Activated CD8-positive, alpha-beta T cell treated with anti-CD3 and anti-CD28 coated beads for 36 hours (primary cell): ENCODE measurements around the gene ELP4. TPM values are rescaled to one million over a fixed set of nuclear protein-coding genes. Genes with fewer than 3 reads are reported as not detected.
A peak's percentile ranks its signal among the peaks of the same experiment; 100 is the strongest.

Experiments
- ATAC-seq: fragments of 200-7000 bp; cut with Tn5 transposase; one replicate; pipeline ENCODE4 v1.10.0; 2021; ENCODE audit warnings: mild to moderate bottlenecking, moderate library complexity
- CTCF ChIA-PET: fragments of 350-600 bp; sonication (Branson Sonifier 250); formaldehyde crosslinking; loops from one replicate; lab custom pipeline; 2021; ENCODE audit warnings: antibody characterized with exemption; lab: Charles Lee
- POLR2A ChIA-PET: fragments of 350-600 bp; sonication (Branson Sonifier 250); formaldehyde crosslinking; loops from one replicate; lab custom pipeline; 2021; ENCODE audit warnings: antibody characterized with exemption; lab: Charles Lee
- DNase-seq: peaks from one replicate; pipeline ENCODE4 v3.0.0-alpha.2; 2020
- H3K27ac Mint-ChIP-seq: one replicate; pipeline ENCODE4 v1.8.0; 2021; ENCODE audit warnings: mild to moderate bottlenecking, mixed read lengths
- H3K27me3 Mint-ChIP-seq: one replicate; pipeline ENCODE4 v1.8.0; 2021; ENCODE audit warnings: mixed read lengths
- H3K36me3 Mint-ChIP-seq: one replicate; pipeline ENCODE4 v1.8.0; 2021; ENCODE audit warnings: low read depth, mixed read lengths
- H3K4me1 Mint-ChIP-seq: one replicate; pipeline ENCODE4 v1.8.0; 2021; ENCODE audit warnings: low read depth, mixed read lengths
- H3K4me3 Mint-ChIP-seq: one replicate; pipeline ENCODE4 v1.8.0; 2021; ENCODE audit warnings: mild to moderate bottlenecking, moderate library complexity, mixed read lengths
- H3K9me3 Mint-ChIP-seq: one replicate; pipeline ENCODE4 v1.8.0; 2021; ENCODE audit warnings: mixed read lengths
- intact Hi-C: fragments of 100-400 bp; cut with micrococcal nuclease; formaldehyde crosslinking; loops from one replicate; pipeline ENCODE4 v1.10.0; 2022
- total RNA-seq, 2 experiments: library from RNA; stranded (reverse); gene quantifications; one replicate each; pipeline ENCODE4 v1.2.3, GENCODE V29; 2021
- TF ChIP-seq, protein P1 (sequence below): fragments of 200-600 bp; IDR thresholded peaks from one replicate; pipeline ENCODE4 v1.8.0; 2022; ENCODE audit warnings: antibody characterized with exemption, mild to moderate bottlenecking

ELP4 gene
- total RNA-seq: 10 to 100 TPM; 21.1 to 21.6 TPM

GRCh38 chr11:31509429-31510345 lies at the start of gene ELP4, which contains the start of gene IMMP1L:
TSS of gene ELP4 (plus strand) at chr11:31509767. CDS start at chr11:31509785, 18 bp downstream.
TSS of gene IMMP1L (minus strand) at chr11:31509622. CDS start at chr11:31463276, 46,346 bp downstream.
- intact Hi-C loops: no loop called here
- ChIA-PET CTCF (no interaction called here), POLR2A (no interaction called here)
- Mint-ChIP-seq H3K36me3 (peaks cover 10% of the 10 kb centered on the region), H3K27ac (peak within 1 kb of the TSS; percentile 96), H3K4me3 (peak within 1 kb of the TSS; percentile 99), H3K9me3 (no peaks in the 10 kb centered on the region), H3K4me1 (peaks cover 37% of the 10 kb centered on the region), H3K27me3 (no peaks in the 10 kb centered on the region)
- DNase-seq (peak; percentile 98), ATAC-seq (peak; percentile 99)
- TF ChIP-seq, protein P1, sequence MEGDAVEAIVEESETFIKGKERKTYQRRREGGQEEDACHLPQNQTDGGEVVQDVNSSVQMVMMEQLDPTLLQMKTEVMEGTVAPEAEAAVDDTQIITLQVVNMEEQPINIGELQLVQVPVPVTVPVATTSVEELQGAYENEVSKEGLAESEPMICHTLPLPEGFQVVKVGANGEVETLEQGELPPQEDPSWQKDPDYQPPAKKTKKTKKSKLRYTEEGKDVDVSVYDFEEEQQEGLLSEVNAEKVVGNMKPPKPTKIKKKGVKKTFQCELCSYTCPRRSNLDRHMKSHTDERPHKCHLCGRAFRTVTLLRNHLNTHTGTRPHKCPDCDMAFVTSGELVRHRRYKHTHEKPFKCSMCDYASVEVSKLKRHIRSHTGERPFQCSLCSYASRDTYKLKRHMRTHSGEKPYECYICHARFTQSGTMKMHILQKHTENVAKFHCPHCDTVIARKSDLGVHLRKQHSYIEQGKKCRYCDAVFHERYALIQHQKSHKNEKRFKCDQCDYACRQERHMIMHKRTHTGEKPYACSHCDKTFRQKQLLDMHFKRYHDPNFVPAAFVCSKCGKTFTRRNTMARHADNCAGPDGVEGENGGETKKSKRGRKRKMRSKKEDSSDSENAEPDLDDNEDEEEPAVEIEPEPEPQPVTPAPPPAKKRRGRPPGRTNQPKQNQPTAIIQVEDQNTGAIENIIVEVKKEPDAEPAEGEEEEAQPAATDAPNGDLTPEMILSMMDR: no peak

- intact Hi-C loops: no loop called here
- TF ChIP-seq, protein P1: no peak
- Mint-ChIP-seq H3K27ac (no peak overlapping the region), H3K4me1 (peaks cover 5% of the 10 kb centered on the region), H3K36me3 (peaks cover 44% of the 10 kb centered on the region), H3K27me3 (no peaks in the 10 kb centered on the region), H3K9me3 (peaks cover 15% of the 10 kb centered on the region), H3K4me3 (no peak overlapping the region)
- ATAC-seq: no peak
- no peak for DNase-seq
- ChIA-PET POLR2A (no interaction called here), CTCF (no interaction called here)
Measured at GRCh38 chr11:31464436-31464835, 45.1 kb upstream of the ELP4 start.

DNA sequence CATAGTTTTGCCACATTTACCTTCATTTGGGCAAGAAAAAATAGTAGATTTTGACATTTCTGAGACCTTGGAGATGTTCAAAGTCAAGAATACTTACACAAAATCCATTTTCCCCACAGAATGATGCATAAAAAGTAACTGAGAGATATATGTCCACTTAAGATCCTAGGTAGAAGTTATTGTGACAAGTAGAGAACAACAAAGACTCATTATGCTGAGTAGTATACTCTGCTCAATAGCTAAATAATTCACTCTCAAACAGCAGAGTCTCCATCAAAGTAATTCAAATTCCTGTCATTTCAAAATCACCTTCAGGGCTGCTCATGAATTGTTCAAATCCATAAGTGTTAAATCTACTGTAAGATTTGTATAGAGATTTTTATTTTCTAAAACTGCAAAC lies 35.5 kb upstream of the ELP4 start:
- intact Hi-C loops: no loop called here
- peaks cover 15% of the 10 kb centered on the region for H3K36me3 Mint-ChIP-seq
- ChIA-PET CTCF (no interaction called here), POLR2A (no interaction called here)
- no peak for ATAC-seq
- no peak overlapping the region for H3K4me3 Mint-ChIP-seq
- H3K9me3 Mint-ChIP-seq: no peaks in the 10 kb centered on the region
- no peaks in the 10 kb centered on the region for H3K27me3 Mint-ChIP-seq
- TF ChIP-seq, protein P1: no peak
- DNase-seq: no peak
- H3K4me1 Mint-ChIP-seq: peaks cover 4% of the 10 kb centered on the region
- H3K27ac Mint-ChIP-seq: no peak overlapping the region

DNA sequence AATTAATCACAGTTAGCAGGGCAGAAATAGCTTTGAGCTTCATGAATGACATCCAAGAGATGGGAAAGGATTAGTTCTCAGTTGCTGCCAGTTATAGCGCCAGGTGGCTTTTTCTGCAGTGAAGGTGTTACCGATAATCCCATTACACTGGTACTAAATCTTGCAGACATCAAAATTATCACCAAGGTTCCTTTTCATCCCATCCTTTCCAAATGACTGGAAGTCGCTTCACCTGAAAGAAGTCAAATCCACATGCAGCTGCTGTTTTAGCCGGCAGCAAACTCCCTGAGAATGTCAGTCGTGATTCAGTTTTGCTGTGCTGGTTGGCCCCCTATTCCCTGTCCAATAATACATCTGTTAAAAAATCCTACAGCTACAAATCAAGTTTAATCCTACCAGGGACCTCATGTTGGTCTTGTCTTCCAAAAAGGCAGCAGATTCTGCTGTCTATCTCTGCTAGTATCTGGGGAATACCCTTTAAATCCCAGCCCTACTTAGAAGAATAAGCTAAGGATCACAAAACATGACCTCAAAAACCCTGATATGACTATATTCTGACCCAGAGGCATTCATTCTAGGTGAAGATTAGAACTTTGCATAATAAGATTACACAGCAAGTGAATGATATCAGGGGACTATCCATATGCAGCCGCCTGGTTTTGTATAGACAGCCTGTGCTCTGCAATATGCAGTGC lies 31.9 kb upstream of the ELP4 start:
- no peaks in the 10 kb centered on the region for H3K27me3 Mint-ChIP-seq
- intact Hi-C loops: no loop called here
- TF ChIP-seq, protein P1: no peak
- no peak overlapping the region for H3K27ac Mint-ChIP-seq
- H3K36me3 Mint-ChIP-seq: peaks cover 5% of the 10 kb centered on the region
- ChIA-PET POLR2A (no interaction called here), CTCF (interaction anchor here (1.2 to 1.3 kb wide), 3 partner anchors 11 to 481 kb away, joined by 3 to 5 read pairs (median 3); no protein-coding TSS in a partner anchor)
- peaks cover 4% of the 10 kb centered on the region for H3K4me1 Mint-ChIP-seq
- no peak for DNase-seq
- no peak overlapping the region for H3K4me3 Mint-ChIP-seq
- no peaks in the 10 kb centered on the region for H3K9me3 Mint-ChIP-seq
- no peak for ATAC-seq
